Stimulated activated CD8-positive, alpha-beta memory T cell treated with anti-CD3 and anti-CD28 coated beads, Interleukin-12 subunit alpha, Interleukin-12 subunit beta, amount 100 ng/mL, for 24 hours (primary cell): ENCODE data around the gene OPN4.

Experiments used
- DNase-seq: peaks from one replicate; pipeline ENCODE4 v3.0.0-alpha.2; 2020; ENCODE audit errors: extremely low read depth

OPN4 gene

DNA sequence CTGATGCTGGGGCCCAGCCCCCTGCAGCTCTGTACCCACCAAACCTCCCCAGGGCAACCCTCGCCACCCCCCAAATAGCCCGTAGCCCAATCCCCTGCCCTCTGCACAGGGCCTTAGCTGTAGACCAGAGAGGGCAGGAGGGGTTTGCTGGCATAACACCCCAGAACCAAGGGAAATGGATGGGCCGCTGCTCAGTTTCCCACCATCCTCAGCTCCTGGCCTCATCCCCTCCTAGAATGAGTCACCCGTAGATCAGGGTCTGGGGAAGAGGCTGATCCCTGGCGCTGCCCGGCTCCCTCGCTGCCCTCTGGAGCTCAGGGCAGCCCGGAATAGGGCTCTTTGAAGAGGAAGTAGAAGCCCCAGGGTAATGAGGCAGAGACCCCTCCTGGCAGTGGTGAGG lies 45.2 kb downstream of the OPN4 start:
- DNase-seq, result no peak

DNA sequence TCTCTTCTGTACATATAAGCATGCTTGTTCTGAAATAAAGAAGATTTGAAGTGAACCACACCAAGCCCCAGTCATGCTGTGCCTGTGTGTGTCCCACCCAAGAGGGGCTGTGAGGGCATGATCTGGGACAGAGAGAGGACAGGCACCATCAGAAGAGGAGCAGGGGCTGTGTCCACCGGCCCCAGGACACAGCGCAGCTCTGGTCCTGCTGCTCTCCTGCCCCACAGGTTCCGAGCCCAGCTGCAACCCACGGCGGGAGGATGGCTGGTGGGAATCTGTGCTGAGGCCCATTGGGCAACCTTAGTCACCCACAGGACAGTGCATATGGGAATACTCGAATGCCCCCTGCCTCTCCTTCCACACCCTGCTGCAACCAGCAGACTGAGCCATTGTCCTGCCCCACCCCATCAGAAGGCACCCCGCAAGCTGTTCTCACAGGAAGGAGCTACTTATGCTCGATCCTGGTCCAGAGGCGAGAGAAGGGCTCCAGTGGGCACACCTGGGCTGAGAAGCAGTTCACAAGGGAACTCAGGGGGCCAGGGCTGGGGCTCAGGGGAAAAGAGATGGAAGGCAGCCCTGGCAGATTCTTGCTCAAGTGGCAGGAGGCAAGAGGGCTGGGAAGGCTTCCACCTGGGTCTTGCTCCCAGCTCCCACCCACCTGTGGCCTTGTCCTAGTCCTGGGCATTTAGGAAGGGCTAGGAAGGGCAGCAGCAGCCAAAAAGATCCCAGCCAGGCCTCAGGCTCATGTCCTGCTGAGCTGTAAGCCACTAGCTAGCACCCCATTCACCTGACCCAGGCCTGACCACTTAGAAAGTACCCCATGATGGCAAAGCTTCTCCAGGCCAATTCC lies 45.9 kb downstream of the OPN4 start:
- DNase-seq, result no peak

DNA sequence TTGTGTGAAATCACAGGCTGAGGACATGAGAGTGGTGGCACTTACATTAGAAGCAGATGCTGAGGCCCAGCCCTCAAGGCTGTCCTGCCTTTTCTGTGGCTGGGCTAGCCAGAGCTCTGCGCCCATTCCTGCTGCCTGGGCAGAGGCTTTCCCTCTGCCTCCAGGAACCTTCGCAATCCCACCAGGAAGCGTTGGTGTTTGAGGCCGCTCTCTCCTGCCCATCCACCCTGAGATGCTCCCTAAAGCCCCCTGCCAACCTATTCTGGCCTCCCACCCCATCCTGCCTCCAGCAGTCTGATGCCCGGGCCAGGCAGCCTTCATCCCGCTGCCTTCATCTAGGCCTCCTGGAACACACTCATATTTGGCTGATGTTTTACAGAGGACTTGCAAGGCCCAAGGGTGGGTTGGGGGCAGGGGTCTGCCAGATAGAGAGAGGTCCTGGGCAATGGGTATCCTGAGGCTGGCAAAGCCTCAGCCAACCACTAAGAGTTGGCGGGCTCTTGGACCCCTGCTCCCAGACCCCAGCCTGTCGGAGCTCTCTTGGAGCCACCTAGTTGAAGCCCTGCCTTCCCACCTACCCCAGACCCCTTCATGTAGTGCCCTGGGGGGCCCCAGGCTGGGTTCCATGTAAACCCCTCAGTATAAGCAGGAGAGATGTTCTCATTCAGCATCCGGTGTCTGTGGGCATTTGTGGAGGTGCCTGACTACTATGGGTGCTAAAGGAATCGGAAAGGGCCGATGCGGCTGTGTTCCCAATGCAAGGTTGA lies 46.7 kb downstream of the OPN4 start:
- DNase-seq, result no peak

DNA sequence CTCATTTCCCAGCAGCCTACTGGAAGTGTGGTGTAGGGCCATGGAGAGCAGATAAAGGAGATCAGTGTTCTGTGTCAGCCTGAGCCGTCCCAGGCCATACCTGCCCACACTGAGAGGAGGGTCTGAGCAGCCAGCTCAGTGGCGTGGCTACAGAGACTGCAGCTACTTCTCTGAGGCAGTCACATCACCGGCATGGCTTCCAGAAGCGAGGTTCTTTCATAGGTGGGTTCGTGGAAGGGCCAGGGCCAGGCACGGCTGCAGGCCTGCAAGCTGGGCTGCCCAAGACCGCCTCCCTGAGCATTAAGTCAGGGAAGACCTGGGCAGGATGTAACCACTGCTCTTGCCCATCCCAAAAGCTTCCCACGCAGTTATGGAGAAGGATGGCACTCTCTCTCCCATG lies 48.8 kb downstream of the OPN4 start:
- DNase-seq, result no peak

DNA sequence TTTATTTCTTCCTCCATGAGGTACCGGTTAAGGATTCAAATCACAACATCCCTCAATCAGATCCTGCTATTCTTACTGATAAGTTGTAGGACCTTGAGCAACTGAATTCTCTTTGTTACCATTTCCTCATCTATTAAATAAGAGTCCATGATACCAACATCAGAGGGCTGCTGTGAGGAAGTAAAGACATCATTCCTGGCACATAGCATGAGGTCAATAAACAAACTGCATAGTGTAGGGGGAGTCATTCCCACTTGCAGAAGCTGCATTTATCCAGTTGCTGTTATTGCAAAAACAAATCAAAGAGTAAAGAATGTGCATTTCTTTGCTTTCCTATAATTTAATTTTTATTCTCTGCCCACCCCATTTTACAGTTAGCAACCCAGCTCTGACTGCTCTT lies 50.8 kb downstream of the OPN4 start:
- DNase-seq, result no peak

DNA sequence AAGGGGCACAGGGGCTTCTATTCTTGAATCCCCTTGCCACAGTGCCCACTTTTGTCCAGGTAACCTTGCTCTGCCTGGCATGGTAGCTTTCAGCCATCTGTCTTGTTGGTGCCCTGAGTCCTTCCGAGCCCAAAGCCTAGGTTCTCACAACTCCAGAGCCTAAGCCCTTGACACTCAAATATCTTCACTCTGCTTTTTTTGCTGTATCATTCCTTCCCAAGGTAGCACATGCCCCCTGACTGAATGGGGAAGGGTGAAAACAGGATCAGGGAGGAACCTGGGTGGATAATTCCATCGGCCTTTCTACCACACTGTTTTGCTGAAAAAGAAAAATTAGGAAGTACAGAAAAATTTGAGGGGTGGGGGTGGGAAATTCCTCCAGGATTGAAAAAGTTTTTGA lies 51.6 kb downstream of the OPN4 start:
- no peak for DNase-seq

DNA sequence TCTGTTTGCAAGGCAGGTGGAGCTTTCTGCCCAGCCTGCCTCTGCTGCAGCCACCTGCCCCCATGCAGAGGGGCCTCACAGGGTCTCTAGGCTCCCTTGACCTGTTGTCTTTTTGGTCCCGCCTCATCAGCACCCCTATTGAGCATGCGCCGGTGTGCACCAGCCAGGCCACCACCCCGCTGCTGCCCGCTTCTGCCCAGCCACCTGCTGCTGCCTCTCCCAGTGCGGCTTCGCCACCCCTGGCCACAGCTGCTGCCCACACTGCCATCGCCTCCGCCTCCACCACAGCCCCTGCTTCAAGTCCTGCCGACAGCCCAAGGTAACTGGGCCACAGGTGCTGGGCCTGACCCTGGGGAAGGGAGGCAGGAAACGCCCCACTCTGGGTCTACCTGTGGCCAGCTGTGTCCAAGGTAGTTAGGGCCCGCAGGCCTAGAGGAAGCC lies 52.1 kb downstream of the OPN4 start:
- no peak for DNase-seq

DNA sequence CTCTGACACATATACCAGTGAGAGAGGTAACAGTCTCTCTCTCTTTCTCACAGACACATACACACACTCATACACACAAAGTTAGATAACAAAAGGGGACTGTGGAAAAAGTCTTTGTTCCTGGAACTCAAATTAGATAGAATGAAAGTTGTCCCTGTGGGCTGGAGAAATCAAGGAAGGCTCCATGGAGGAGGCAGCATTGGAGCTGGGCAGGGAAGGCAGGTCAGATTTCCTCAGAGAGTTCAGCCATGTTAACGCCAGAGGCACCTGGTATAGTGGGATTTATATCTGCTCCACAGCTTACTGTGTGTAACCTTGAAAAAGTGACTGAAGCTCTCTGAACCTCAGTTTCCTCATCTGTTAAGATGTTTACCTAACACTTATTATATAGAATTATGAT lies 52.6 kb downstream of the OPN4 start:
- no peak for DNase-seq

DNA sequence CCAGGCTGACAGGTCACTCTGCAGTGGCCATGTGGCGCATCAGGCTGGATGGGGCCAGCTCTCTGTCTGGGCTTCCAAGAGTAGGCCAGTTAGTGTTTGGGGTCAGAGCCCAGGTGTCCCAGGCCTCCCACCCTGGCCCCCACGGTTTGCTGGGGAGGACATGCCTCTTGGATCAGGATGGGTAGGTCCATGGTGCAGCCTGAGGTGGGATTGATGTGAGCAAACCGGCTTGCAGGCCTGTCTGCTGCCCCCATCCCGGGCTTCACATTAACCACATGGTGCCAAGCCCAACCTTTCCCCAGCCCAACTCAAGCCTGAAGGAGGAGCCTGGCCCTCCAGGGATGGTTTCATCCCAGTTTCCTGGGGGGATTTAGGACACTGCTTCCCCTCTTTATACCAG lies 53.2 kb downstream of the OPN4 start:
- no peak for DNase-seq

DNA sequence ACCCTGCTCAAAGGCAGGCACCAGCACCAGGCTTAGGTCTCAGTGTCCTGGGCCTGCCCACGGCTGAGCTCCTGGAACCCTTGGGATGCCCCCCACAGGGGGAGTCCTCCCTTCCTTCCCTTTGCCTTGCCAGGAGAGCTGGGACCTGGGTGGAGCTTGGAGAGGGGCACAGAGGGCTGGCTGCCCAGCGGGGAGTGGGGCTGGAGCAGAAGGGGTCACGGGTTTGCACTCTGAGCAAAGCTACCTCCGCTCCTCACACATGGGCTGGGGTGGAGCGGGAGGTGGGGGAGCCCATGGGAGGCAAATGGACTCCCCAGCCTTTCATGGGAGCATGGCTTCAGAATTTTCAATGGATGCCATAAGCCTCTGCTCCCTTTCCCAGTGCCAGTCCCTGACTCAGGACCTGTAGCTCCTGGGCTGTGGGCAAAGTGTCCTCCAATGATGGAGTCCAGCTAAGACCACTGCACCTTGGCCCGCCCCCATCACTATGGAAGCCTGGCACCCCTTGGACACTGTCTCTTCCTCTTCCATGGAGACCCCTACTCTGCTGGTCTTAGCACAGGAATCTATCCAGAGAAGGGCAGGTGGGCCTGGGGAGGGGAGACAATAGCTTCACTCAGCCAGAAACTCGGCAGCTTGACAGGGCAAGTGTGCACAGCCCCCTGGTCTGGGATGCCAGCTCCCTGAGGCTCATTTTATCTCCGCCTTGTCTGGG lies 53.9 kb downstream of the OPN4 start:
- DNase-seq, result no peak

DNA sequence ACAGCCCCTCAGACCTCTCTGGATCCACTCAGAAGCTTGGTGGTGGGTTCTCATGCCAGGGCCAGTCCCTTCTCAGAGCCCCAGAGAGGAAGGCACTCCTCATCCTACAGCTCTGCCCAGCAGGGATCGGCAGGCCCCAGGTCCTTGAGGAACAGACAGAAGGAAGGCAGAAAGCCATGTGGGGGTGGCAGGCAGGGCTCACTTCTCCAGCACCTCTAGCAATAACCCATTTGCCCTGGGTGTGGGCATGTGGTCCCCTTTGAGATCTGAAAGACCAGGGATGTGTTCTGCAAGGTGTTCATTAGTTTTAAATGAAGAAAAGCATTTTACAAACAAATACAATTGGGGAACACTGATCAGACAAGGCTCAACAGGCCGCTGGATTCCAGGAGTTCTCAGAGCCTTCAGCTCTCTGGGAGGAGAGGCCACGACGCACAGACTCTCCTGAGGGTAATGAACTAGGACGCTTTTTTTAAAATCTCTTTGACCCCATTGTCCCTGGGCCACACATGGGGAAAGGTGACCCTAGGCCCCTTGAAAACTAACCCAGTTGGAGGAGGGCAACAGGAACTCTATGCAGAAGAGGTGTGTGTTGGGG lies 54.5 kb downstream of the OPN4 start:
- DNase-seq, result no peak

DNA sequence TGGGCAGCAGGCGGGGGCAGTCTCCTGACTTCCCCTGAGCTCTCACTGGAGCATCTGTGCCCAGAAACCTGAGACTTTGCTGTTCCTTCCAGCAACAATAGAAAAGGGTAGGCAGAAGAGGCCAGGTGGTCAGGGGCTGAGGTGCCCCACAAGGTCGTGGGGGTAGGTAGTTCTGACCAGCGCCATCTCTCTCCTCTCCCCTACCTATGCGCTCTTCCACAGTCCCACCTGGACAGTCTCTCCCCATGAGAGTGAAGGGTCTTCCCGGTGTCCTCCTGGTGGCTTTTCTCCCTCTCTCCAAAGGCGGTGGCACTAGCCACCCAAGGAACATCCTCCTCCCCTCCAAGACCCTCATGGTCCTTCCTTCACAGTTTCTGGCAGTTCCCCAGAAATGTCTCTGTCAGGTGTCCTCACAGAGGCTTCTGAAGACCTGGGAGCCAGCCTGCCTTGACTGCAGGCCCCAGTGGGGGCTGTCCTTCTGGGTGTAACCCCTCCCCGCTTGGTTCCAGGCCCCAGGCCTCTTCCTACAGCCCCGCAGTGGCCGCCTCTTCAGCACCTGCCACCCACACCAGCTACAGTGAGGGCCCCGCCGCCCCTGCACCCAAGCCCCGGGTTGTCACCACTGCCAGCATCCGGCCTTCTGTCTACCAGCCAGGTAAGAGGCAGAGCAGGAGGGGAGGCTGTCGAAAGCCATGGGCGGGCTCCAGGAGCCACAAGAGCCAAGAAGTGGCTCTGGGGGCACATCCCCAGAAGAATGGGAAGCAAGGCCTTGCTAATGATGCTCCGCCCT lies 55.2 kb downstream of the OPN4 start:
- DNase-seq, result no peak

DNA sequence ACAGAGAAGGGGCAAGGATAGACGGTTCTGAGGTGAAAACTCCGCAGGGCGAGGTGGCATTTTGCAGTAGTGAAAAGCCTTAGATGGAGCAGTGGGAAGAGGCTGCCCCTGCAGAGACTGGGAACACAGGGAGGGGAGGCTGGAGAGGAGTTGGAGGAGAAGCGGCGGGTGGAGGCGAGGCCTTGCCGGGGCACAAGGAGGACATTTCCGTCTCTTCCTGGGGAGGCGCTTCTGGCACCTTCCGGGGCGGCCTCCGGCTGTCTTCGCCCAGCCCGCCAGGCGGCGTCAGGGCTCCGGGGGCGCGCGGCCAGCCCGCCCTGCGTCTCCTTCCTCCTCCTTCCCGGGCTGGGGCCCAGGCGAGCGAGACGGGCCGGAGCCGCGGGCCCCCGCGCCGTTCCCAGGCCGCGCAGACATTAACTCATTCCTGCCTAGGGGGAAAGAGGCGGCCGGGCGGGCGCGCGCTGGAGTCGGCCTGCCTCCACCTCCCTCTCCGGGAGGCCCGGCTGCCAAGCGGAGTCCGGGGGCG lies 56.7 kb downstream of the OPN4 start:
- DNase-seq, result peak; percentile 52

DNA sequence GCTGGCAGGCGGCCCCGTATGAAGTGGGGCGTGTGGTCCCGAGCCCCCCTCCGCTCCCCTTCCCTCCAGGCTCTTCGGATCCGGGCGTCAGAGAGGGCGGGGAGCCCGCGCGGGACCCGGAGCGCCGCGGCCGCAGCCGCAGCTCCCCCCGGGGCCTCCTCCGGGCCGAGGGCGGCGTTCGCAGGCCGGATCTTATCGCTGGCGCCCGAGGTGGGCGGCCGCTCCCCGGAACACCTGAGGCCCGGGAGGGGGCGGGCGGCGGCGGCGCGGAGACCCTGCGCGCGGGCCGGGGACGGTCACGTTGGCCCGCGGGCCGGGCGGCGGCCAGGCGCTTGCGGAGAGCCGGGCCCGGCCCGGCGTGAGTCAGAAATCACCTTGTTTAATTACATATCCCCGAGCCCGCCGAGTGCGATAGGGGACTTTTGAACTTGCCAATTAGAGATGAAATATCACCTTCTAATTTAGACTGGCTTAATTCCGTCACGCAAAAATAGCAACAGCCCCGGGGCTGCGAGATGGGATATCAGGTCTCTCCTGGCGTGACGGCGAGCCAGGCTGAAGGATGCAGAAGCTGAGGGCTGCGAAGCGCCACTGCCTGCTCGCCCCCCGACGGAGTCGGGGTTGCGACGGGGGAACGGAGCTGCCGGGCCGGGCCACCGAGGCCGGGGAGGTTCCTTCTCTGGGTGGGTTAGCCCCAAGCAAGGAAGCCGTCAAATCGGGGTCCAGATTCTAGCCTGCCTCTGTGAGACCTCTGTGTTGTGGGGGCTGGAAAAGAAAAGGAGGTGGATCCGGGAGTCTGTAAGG lies 57.4 kb downstream of the OPN4 start:
- DNase-seq, result no peak

DNA sequence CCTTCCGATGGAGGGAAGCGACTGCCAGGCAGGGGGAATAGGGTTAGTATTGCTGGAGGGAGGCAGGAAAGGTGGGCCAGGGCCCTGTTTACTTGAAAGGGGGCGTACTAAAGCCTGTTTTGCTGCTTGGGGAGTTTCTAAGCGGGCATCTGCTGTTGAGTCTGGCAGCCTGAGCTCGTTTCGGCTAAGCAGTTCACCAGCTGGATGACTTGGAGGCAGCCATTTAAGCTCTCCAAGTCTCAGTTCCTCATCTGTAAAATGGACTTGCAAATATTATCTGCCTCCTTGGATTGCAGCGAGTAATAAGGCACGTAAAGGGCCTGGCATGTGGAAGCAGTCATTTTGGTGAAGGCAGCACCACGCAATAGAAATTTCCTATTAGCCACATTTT lies 58.0 kb downstream of the OPN4 start:
- no peak for DNase-seq

DNA sequence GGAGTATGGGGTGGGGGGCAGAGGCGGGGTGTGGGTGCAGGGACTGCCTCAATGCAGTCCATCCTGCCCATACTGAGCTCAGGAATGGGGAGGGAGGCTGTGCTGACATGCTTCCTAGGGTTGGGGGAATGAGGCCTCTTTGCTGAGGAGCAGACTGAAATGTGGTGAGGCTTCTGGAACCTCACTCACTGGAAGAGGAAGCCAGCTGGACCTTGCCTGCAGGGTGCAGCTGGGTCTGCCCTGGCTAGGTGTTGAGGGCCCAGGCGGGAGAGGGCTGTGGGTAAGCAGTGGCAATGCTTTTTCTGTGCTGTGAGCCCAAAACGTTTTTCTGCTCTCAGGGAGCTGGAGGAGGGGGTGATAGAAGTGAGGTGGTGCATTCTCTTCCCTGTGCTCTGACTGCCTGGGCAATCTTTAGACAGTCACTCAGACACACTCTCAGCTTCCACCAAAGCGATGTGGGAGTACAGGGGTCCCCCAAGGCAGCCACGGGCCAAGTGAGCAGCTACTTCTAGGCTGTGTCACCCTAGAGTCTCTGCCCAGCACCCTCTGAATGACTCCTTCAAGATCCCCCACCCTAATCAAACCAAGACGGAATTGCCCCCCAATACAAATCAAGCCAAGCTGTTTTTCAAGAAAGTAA lies 60.9 kb downstream of the OPN4 start:
- DNase-seq, result no peak

DNA sequence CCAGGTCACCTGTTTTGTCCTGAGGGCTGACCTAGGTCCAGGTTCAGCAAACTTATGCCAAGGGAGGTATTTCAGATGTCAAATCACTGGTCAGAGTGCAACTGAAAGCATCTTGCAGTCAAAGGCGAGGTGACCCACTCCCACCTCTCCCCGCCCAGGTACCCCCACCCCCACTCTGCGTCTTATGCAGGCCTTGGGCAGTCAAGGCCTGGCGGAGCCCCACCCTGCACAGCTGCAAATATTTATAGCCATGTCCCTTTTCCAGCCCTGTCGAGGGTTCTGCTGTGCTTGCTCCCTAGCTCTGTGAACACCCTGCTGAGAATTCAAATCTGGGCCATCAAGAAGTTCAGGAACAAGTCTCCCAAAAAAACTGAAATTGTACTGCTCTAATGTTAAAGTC lies 61.5 kb downstream of the OPN4 start:
- DNase-seq, result no peak
